Skin of body (tissue), 3 donors: ENCODE data around the gene SOD3. TPM values are rescaled to one million over a fixed set of nuclear protein-coding genes. Genes with fewer than 3 reads are reported as not detected.

ENCODE experiments used
- DNase-seq: peaks from one replicate; lab custom pipeline; 2025; lab: John Stamatoyannopoulos, UW
- small RNA-seq: library from RNA; depleted of rRNA; stranded (forward); fragments of <200 nt; gene quantifications from one replicate; pipeline ENCODE3, GENCODE V24; 2014; ENCODE audit warnings: low replicate concordance
- total RNA-seq: library from RNA; depleted of rRNA; stranded (reverse); fragments of >200 nt; gene quantifications from one replicate; pipeline ENCODE4 v1.2.3, GENCODE V29; 2014

The SOD3 gene
- total RNA-seq, 1 donor from 2014 or later, result 15.2 TPM

DNA sequence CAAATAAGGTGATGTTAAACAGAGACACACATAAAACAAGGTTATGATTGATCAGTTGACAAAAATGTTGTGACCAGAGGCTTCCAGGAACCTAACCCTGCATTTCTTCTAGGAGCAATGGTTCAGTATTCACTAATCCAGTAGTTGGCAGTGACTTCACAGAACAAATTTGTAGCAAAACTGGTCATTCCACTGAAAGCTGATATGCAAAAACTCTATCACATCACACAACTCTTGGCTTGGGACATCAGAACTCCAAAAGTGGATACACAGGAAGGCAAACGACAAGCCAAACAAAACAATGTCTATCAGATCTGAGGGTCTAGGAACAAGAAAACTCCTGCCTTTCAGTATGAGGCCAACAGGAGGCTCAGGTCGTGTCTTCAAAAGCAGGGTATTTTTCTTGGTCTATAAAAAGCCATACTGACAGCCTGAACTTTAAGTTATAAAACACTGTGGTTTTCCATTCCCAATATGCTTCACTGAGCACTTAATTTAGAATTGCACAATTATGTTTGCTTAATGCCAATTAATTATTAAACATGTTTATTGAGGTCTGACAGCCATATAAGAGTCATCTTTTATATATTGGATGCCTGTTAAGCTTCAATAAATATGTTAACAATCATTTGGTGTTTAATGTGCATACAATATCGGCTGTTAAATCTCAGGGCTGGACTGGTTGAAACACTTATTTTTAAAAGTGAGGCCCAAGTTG is 45.6 kb downstream of the SOD3 start:
- no peak for DNase-seq

DNA sequence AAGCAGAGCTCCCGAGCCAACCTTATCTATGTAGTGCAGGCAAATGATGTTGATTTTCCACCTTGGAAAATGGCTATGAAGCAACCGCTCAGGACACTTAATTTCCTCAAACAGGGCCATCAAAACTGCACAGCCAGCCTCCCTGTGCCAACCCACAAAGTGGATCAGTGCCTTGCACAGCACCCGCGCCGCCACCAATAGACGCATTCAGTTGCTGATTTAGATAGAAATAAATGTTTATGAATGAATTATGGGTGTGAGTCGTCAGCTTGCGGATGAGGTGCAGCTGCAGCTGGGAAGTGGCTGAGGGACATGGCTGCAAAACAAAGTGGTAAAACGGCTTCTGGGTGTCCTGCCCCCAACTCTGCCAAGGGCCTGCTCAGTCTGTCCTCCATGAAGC is 47.0 kb downstream of the SOD3 start:
- DNase-seq, result no peak

DNA sequence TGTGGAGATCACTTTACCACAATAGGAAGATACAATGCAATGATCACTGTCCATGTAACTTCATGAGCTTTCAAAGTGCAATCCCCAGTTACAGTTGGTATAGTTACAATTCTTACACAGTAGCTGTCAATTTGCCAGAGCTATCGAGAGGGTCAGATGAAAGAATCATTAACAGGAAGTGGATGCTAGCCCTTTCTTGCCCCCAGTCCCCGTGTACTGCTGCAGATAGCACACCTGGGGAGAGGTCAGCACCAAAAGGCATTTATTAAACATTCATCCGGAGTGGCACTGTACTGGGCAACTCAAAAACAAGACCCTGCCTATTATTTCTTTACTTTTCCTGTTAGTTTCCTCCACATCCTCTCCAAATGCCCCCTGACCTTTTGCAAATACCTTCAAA is 47.7 kb downstream of the SOD3 start:
- no peak for DNase-seq

DNA sequence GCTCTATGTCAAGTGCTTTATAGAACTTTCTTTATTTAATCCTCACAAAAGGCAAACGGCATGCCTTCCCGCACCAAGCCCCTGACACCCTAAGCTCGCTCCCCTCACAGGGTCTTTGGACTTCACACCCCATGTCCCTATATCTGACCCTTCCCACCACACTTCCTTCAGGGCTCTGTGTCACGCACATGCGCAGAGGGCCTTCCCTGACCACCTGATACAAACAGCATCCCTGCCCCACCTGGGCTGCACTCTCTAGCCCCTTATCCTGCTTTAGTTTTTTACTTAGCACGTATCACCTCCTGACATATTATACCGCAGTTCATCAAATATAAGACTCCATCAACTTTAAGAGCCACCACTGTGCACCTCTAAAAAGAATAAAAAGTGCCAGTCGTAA is 49.8 kb downstream of the SOD3 start:
- no peak for DNase-seq

DNA sequence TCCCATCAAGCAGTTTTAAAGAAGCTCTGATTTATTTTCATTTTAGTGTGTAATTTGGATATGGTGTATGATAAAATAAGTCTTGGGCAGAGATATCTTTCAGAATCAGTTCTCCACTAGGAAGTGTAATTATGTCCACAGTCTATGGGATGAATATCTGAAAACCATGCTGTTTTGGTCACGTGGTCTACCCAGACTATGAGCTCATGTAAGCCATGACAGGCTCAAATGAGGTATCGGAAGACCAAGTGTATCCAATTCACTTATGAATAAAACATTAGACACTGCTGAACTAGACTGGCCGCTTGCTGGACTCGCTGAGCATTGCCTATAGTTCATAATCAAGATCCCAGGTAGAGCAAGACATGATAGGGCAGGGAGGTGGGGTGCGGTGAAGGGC is 50.5 kb downstream of the SOD3 start:
- no peak for DNase-seq

DNA sequence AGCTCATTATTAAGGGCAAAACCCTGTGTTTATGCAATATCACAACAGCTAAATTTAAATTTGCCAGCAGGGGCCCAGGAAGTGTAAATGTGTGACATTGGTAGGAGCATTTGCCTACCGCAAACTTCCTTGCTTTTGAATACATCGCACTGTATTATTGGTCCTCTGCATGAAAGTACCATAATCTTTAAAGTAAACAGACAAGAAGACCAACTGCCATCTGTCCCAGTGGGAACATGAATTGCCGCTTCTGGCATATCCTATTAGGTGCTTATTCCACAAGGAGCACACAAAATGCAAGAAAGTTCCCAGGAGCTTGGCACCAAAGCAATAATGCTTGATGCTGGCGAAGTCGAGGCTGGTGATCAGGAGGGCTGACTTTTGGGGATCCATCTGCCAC is 51.3 kb downstream of the SOD3 start:
- no peak for DNase-seq

DNA sequence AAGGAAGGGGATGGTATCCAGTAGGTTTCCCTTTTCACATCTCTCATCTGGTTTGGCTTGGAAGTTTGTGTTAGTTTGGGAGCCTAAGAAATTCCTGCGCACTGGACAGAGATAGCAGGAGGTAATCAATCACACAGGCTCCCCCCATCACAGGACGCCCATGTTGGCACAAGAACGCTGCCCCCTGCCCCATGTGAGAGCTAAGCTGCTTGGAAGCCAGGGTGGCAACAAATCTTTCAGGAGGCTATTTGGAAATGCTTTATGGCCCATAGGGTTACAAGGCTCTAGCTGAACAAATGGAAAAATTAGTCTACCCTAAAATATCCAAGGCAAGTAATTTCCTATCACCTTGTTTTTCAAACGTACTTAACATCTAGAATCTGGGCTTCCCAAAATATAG is 54.0 kb downstream of the SOD3 start:
- no peak for DNase-seq

DNA sequence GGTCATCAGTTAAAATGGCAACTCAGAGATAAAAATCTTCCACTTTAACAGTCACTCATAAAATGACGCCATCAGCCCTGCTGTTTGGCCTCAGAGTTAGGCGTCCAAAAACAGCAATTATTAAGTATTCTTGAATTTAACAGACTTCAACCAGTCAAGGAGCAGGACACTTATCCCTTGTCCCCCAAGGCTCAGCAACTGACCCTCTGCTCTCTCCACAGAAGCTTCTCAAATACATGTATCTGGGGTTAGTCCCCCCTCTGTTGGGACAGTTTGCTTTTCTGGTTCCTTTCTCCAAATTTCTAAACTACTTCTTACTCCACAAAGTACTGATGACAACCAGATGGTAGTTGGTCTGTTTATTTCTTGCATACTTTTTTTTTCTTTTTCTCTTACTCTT is 54.4 kb downstream of the SOD3 start:
- DNase-seq, result peak; percentile 37

Small RNA genes lying within 50 kb of the gene (small RNA-seq; reads per million reads assigned to genes)
- gene AC006390.1, result not detected

Other genes with a start within 250 kb of the SOD3 start
- 187 TPM for gene DHX15, start 211.0 kb upstream of the SOD3 start, total RNA-seq
- 11.4 TPM for gene CCDC149, start 117.5 kb downstream of the SOD3 start, total RNA-seq
- gene LGI2, start 235.4 kb downstream of the SOD3 start, total RNA-seq, result 0.69 TPM